Activated T-helper 17 cell treated with anti-CD3 and anti-CD28 coated beads, Interleukin-2, amount 50 U/mL, for 72 hours (primary cell): ENCODE measurements around the gene ACBD5. TPM values are rescaled to one million over a fixed set of nuclear protein-coding genes. Genes with fewer than 3 reads are reported as not detected.
A peak's percentile ranks its signal among the peaks of the same experiment; 100 is the strongest.
"Not testable (repeated sequence)": the region's sequence is repeated elsewhere in the genome, so short reads cannot be mapped to it uniquely, and the experiment has no call there.

Source experiments
- ATAC-seq: fragments of 150-1000 bp; cut with Tn5 transposase; replicated peaks from 2 replicates; pipeline ENCODE4 v1.10.0; 2021; ENCODE audit warnings: mild to moderate bottlenecking, moderate library complexity
- H3K27ac Mint-ChIP-seq: one replicate; pipeline ENCODE4 v1.8.0; 2022; ENCODE audit warnings: mixed read lengths
- H3K27me3 Mint-ChIP-seq: one replicate; pipeline ENCODE4 v1.8.0; 2022; ENCODE audit warnings: mixed read lengths
- H3K36me3 Mint-ChIP-seq: one replicate; pipeline ENCODE4 v1.8.0; 2022; ENCODE audit warnings: low read depth, mild to moderate bottlenecking, mixed read lengths
- H3K4me1 Mint-ChIP-seq: one replicate; pipeline ENCODE4 v1.8.0; 2022; ENCODE audit warnings: mixed read lengths
- H3K4me3 Mint-ChIP-seq: one replicate; pipeline ENCODE4 v1.8.0; 2022; ENCODE audit warnings: mild to moderate bottlenecking, mixed read lengths
- H3K9me3 Mint-ChIP-seq: one replicate; pipeline ENCODE4 v1.8.0; 2022; ENCODE audit warnings: mixed read lengths
- total RNA-seq, 2 donors: library from RNA; stranded (reverse); gene quantifications; one replicate each; pipeline ENCODE4 v1.2.3, GENCODE V29; 2022

ACBD5 gene, protein sequence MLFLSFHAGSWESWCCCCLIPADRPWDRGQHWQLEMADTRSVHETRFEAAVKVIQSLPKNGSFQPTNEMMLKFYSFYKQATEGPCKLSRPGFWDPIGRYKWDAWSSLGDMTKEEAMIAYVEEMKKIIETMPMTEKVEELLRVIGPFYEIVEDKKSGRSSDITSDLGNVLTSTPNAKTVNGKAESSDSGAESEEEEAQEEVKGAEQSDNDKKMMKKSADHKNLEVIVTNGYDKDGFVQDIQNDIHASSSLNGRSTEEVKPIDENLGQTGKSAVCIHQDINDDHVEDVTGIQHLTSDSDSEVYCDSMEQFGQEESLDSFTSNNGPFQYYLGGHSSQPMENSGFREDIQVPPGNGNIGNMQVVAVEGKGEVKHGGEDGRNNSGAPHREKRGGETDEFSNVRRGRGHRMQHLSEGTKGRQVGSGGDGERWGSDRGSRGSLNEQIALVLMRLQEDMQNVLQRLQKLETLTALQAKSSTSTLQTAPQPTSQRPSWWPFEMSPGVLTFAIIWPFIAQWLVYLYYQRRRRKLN
- 10 to 100 TPM; 25.9 to 27.4 TPM for total RNA-seq

DNA sequence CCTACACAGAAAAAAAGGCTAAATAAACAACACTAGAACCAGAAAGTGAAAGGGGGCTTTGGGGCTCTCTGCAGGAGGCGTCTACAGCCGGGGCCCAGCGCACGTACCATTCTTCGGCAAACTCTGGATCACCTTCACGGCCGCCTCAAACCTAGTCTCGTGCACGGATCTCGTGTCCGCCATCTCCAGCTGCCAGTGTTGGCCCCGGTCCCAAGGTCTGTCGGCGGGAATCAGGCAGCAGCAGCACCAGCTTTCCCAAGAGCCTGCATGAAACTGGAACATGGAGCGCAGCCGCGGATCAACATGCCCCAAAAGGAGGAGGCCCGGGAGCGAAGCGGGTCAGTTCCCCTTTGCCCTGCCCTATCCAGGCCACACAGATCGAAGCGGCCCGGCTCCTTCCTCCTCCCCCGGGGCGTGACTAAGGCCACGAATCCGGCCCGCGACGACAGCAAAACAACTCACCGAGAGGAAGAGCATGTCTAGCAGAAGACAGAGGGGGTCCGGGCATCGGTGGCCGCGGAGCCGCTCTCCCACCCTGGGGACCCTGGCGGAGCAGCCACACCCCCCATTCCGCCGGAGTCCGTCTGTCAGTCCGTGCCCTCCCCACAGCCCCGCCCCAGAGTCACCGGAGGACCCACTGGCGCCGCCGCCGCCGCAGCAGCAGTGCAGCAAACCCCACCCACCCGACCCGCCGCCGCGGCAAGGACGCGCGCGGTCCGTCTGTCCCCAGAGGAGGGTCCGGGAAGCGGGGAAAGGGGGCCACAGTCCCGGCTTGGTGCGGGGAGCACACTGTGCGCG lies at the start of gene ACBD5:
Gene ACBD5 (minus strand): TSS at position 586 of the 798 bp plus-strand sequence. CDS start 109 bp downstream, at position 477.
- Mint-ChIP-seq H3K4me3 (peak within 1 kb of the TSS; percentile 93), H3K4me1 (peaks cover 12% of the 10 kb centered on the region), H3K9me3 (no peaks in the 10 kb centered on the region), H3K36me3 (peaks cover 36% of the 10 kb centered on the region), H3K27ac (peak within 1 kb of the TSS; percentile 94), H3K27me3 (no peaks in the 10 kb centered on the region)
- ATAC-seq, result peak; percentile 67

DNA sequence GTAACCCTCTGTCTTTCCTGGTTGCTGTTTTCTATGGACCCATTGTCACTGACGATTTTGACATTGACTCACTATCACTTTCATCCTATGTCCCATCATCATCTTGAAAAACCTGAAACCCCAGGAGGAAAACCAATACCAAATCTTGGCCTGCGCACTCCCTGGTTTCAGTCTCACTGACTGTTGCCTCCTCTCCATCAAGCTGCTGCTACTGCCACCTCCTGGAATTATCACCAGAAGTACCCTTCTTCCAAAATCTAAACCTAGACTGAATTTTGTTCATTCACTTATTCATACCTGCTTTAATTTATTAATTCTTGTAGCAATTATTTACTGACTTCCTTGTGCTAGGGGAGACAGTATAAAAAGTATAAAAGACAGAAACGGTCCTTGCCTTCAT lies 44.5 kb upstream of the ACBD5 start:
- peak overlapping the region; percentile 4 for H3K4me3 Mint-ChIP-seq
- H3K9me3 Mint-ChIP-seq, result no peaks in the 10 kb centered on the region
- H3K36me3 Mint-ChIP-seq, result no peaks in the 10 kb centered on the region
- H3K27me3 Mint-ChIP-seq, result no peaks in the 10 kb centered on the region
- H3K4me1 Mint-ChIP-seq, result peaks cover 7% of the 10 kb centered on the region
- H3K27ac Mint-ChIP-seq, result peak overlapping the region; percentile 54
- ATAC-seq, result peak; percentile 97

DNA sequence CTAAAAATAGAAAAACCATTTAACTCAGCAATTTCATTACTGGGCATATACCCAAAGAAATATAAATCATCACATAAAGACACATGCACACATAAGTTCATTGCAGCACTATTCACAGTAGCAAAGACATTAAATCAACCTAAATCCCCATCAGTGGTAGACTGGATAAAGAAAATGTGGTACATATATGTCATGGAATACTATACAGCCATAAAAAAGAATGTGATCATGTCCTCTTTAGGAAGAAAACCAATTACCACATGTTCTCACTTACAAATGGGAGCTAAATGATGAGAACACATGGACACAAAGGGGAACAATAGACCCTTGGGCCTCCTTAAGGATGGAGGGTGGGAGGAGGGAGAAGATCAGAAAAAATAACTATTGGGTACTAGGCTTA lies 36.0 kb upstream of the ACBD5 start:
- no peaks in the 10 kb centered on the region for H3K4me1 Mint-ChIP-seq
- no peaks in the 10 kb centered on the region for H3K36me3 Mint-ChIP-seq
- peaks cover 30% of the 10 kb centered on the region for H3K27me3 Mint-ChIP-seq
- ATAC-seq, result no peak
- H3K4me3 Mint-ChIP-seq, result no peak overlapping the region
- H3K27ac Mint-ChIP-seq, result no peak overlapping the region
- no peaks in the 10 kb centered on the region for H3K9me3 Mint-ChIP-seq

DNA sequence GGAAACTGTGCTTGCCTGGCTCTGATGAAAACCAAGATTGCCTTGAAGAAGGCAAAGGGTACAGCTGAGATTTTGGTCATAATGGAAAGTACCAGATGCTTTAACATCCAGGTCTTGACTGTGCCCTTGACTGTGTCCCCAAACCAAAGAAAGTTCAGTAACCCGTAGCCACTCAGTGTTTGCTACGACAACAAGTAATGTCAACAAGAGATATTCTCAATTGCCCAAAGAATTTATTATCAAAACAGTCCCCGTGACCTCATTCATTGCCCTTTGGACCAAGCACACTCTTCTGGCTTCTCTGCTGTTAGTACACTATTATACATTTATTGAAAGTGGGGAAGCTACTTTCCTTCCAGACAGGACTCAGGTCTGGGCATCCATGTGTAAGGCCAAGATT lies 25.4 kb upstream of the ACBD5 start:
- not testable (repeated sequence) for H3K9me3 Mint-ChIP-seq, H3K4me1 Mint-ChIP-seq, H3K27ac Mint-ChIP-seq, H3K4me3 Mint-ChIP-seq, ATAC-seq, H3K27me3 Mint-ChIP-seq, H3K36me3 Mint-ChIP-seq

DNA sequence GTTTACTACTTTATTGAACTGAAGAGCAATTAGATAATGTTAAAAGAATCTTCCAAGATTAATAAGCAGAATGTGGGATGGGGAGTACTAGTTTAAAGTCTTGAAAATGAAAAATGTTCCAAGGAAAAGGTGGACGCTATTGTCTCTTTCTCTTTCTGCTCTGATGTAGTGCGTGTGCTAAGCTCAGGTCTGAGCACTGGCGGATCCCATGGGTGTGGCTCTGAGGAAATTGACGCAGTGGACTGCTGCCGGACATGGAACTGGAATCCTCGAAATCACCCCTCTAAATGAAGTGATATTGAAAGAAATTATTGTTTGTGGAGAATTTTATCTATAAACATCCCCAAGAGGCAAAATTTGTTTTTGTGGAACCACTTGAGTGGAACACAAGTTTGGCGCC lies 22.2 kb upstream of the ACBD5 start:
- H3K36me3 Mint-ChIP-seq, ATAC-seq, H3K9me3 Mint-ChIP-seq, H3K27ac Mint-ChIP-seq, H3K4me3 Mint-ChIP-seq: not testable (repeated sequence)
- Mint-ChIP-seq H3K4me1 (peaks cover 11% of the 10 kb centered on the region), H3K27me3 (peaks cover 21% of the 10 kb centered on the region)

DNA sequence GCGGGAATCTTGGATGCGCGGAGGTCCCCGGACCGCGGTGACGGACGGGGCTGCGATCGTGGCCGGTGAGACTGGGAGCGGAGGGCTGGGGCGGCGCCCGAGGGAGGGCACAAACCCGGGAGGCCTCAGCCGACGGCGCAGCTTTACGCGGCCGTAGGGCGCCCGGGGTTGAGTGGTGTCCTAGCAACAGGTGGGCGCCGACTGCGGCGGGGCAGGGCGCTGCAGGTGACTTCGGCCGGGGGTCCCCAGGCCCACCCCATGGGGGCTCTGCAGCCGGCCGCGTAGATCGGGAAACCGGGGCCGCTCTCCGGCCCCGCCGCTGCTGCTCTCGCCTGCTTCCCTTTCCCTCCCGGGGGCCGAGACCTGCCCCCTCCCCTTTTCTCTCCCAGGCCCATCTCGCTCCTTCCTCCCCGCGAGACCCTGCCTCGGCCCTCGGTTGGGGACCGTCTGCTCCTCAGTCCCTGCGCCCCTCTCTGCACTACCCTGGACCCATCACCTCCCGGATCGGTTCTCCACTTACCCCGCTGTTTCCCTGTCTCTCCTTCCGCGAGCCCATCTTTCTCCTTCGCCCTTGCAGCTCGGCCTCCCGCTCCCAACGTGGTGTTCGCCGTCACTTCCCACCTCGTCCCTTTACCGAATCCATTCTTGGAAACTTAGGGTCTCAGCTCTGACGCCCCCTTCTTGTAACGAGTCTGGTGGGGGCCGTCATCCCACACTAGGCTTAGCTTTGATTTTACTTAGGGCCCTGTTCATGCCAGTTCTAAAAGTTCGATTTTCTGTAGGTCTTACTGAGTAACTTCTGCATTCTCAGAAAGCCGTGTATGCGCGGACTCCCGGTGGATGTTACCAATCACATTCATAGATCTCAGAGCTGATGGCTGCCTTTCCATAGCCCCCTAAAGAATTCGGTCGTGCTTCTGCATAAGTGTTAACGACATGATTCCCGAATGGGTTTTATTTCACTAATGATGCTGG lies 18.5 kb upstream of the ACBD5 start:
- ATAC-seq, result peak; percentile 69
- Mint-ChIP-seq H3K9me3 (no peaks in the 10 kb centered on the region), H3K4me3 (peak overlapping the region; percentile 86), H3K27ac (peak overlapping the region; percentile 44), H3K27me3 (peaks cover 18% of the 10 kb centered on the region), H3K36me3 (no peaks in the 10 kb centered on the region), H3K4me1 (peaks cover 11% of the 10 kb centered on the region)

DNA sequence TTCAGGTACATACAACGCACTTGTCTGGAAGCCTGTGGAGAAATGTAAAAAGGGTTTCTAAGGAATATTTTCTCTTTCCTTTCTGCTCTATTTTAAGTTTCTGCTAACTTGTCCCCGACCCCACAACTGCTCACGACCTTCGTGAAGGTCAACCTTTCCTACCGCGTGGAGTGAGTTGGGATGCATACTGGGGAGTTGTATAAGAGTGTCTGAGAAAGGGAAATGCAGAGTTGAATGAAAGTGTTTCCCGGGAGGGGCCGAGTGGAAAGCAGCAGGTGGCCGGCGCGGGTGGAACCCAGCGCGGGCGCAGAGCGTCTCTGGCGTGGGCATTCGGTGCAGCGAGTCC lies 17.9 kb upstream of the ACBD5 start:
- no peaks in the 10 kb centered on the region for H3K36me3 Mint-ChIP-seq
- H3K4me1 Mint-ChIP-seq, result peaks cover 11% of the 10 kb centered on the region
- peaks cover 15% of the 10 kb centered on the region for H3K27me3 Mint-ChIP-seq
- peak overlapping the region; percentile 86 for H3K4me3 Mint-ChIP-seq
- no peak overlapping the region for H3K27ac Mint-ChIP-seq
- no peaks in the 10 kb centered on the region for H3K9me3 Mint-ChIP-seq
- ATAC-seq, result no peak

DNA sequence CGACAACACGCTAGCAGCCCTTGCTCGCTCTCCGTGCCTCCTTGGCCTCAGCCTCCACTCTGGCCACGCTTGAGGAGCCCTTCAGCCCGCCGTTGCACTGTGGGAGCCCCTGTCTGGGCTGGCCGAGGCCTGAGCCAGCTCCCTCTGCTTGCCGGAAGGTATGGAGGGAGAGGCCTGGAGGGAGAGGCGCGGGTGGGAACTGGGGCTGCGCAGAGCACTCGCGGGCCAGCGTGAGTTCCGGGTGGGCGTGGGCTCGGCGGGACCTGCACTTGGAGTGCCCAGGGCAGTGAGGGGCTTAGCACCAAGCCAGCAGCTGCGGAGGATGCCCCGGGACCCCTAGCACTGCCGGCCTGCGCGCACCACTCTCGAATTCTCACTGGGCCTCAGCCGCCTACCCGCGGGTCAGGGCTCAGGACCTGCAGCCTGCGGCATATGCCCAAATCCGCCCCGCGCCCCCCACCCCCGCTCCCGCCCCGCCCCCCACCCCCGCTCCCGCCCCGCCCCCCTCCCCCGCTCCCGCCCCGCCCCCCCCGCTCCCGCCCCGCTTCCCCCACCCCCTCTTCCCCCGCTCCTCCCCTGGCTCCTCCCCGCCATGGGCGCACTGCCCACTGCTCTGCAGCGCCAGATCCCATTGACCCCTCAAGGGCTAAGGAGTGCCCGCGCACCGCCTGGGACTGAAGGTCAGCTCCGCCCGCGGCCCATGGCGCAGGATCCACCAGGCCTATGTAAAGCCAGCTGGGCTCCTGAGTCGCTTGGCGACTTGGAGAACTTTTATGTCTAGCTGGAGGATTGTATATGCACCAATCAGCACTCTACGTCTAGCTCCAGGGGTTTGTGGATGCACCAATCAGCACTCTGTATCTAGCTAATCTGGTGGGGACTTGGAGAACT lies 15.9 kb upstream of the ACBD5 start:
- no peak for ATAC-seq
- H3K9me3 Mint-ChIP-seq, result no peaks in the 10 kb centered on the region
- peak overlapping the region; percentile 86 for H3K4me3 Mint-ChIP-seq
- peaks cover 15% of the 10 kb centered on the region for H3K27me3 Mint-ChIP-seq
- H3K27ac Mint-ChIP-seq, result no peak overlapping the region
- H3K36me3 Mint-ChIP-seq, result no peaks in the 10 kb centered on the region
- H3K4me1 Mint-ChIP-seq, result peaks cover 14% of the 10 kb centered on the region

DNA sequence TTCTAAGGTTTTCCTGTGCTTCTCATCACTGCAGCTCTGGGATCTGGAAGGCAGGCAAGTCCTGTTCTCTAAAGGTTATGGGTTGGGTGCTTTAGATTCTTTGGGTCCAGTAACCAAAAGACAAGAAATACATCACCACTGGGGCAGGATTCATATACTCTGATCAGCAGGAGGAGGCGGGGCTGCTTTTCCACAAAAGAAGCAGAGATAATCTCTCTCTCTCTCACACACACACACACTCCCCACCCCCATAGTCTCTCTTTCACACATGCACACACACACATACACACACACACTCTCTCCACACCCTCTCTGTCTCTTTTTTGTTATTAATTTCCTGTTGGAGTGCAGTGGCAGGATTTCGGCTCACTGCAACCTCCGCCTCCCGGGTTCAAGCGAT lies 13.0 kb upstream of the ACBD5 start:
- Mint-ChIP-seq H3K9me3 (no peaks in the 10 kb centered on the region), H3K4me1 (peaks cover 9% of the 10 kb centered on the region), H3K27ac (peak overlapping the region; percentile 21), H3K36me3 (no peaks in the 10 kb centered on the region), H3K4me3 (peak overlapping the region; percentile 62), H3K27me3 (peaks cover 4% of the 10 kb centered on the region)
- ATAC-seq, result no peak

DNA sequence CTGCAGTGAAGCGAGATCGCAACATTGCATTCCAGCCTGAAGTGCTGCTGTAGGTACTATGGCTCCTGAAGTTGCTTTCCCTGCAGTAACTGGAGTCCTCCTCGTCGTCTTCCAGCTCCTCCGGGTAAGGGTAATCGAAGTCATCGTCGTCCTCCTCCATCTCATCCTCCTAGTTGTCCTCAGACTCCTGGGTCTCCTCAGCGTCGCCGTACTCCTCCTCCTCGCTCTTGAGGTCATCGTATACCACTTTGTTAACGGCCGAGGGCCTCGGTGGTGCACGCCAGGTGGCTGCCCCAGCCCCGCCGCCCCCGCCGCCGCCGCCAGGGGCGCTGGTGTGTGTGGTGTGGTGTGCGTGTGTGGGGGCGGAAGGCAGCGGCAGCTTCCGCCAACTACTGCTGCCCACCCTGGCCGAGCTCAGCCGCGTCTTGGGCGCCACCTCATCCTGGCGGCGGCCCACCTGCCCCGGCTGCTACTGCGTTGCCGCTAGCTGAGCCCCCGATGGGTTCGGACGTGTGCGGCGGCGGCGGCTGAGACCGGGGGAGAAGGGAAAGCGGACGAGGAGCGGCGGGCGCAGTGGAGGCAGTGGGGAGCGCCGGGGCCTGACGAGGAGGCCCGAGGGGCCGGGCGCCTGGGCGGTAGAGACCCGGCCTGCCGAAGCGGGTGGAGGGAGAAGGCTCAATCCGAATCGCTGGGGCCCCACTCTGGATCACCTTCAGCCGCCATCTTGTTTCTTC lies 11.8 kb upstream of the ACBD5 start:
- peak overlapping the region; percentile 62 for H3K4me3 Mint-ChIP-seq
- H3K27me3 Mint-ChIP-seq, result no peaks in the 10 kb centered on the region
- H3K36me3 Mint-ChIP-seq, result no peaks in the 10 kb centered on the region
- ATAC-seq, result peak; percentile 96
- H3K27ac Mint-ChIP-seq, result peak overlapping the region; percentile 48
- peaks cover 7% of the 10 kb centered on the region for H3K4me1 Mint-ChIP-seq
- H3K9me3 Mint-ChIP-seq, result no peaks in the 10 kb centered on the region

DNA sequence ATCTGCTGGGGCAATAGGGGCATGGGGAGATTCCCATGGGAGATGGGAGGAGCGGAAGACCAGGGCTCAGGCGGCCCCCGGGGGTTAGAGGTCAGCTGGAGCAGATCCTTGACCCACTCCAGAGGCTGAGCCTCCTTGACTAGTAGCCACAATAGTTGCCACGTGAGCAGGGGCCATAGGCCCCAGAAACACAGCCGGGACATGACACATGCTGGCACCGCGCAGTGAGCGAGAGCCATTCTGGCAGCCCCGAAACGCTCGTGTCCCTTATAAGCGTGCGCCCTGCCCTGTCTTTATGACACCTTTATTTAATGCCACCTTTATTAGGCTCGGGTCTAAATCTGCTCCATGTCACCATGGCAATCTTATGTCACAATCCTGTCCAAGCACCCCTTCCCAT lies 11.0 kb upstream of the ACBD5 start:
- peaks cover 7% of the 10 kb centered on the region for H3K4me1 Mint-ChIP-seq
- H3K4me3 Mint-ChIP-seq, result no peak overlapping the region
- no peaks in the 10 kb centered on the region for H3K27me3 Mint-ChIP-seq
- no peaks in the 10 kb centered on the region for H3K9me3 Mint-ChIP-seq
- H3K27ac Mint-ChIP-seq, result no peak overlapping the region
- no peaks in the 10 kb centered on the region for H3K36me3 Mint-ChIP-seq
- no peak for ATAC-seq

DNA sequence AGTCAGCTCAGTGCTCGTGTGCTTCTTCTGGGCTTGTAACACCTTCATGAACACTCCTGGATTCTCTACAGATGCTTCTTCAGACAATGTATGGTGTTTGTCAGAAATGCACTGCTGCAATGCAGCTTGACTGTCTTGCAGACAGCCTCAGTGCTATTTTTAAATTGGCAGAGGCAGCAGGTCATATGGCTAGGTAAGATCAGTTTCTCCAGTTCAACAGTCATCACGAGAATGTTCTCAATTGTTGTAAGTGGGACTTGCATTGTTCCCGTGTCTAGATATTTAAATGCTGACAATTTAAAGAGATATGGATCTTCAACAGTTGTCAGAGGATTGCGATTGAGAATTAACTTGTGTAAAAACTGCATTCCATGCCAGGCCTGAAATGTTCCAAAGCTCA lies 7.6 kb upstream of the ACBD5 start:
- no peak overlapping the region for H3K27ac Mint-ChIP-seq
- H3K27me3 Mint-ChIP-seq, result no peaks in the 10 kb centered on the region
- H3K36me3 Mint-ChIP-seq, result peaks cover 4% of the 10 kb centered on the region
- no peak for ATAC-seq
- H3K9me3 Mint-ChIP-seq, result no peaks in the 10 kb centered on the region
- H3K4me3 Mint-ChIP-seq, result no peak overlapping the region
- H3K4me1 Mint-ChIP-seq, result peaks cover 18% of the 10 kb centered on the region

DNA sequence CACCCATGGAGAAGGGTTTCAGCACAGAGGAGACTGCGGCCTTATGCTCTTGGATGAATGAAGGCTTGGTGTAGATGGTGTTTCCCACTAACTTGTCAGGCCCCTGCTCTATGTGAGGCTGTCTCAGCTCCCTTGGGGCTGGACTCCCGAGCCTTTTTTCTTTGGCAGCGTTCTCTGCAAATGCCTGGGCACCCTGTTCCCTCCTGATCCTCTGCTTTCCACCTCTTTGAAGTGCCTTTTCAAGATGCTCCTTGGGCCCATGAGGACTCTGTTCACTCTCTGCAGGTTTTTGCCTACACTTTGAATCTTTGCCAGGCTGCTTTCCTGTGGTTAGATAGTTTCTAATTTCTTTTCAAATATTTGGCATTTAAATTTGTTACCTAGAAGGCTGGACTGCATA lies 6.8 kb upstream of the ACBD5 start:
- peaks cover 11% of the 10 kb centered on the region for H3K36me3 Mint-ChIP-seq
- H3K4me1 Mint-ChIP-seq, result peaks cover 18% of the 10 kb centered on the region
- no peaks in the 10 kb centered on the region for H3K9me3 Mint-ChIP-seq
- H3K27ac Mint-ChIP-seq, result no peak overlapping the region
- no peak for ATAC-seq
- no peaks in the 10 kb centered on the region for H3K27me3 Mint-ChIP-seq
- H3K4me3 Mint-ChIP-seq, result no peak overlapping the region
